Uterus (tissue), 4 donors: Measurements from ENCODE around the gene IGF1R. TPM values are rescaled to one million over a fixed set of nuclear protein-coding genes. Genes with fewer than 3 reads are reported as not detected.
A peak's percentile ranks its signal among the peaks of the same experiment; 100 is the strongest.

ENCODE experiments used
- DNase-seq, 2 donors: peaks; one replicate each; pipeline ENCODE4 v3.0.0-alpha.2; 2019 to 2020
- H3K27ac ChIP-seq, 2 donors: fragments of 200-600 bp; sonication (generic); 1 replicate in 1 of 2; 2 replicates in 1 of 2; pipeline ENCODE4 v1.5.1; 2016 to 2018
- H3K27me3 ChIP-seq, 2 donors: fragments of 200-600 bp; sonication (generic); one replicate each; pipeline ENCODE4 v1.5.1; 2018 to 2019; ENCODE audit warnings: control low read depth in 1 of 2
- H3K36me3 ChIP-seq, 2 donors: fragments of 200-600 bp; sonication (generic); one replicate each; pipeline ENCODE4 v1.5.1; 2019; ENCODE audit warnings: control low read depth in 1 of 2
- H3K4me1 ChIP-seq, 2 donors: fragments of 200-600 bp; sonication (generic); one replicate each; pipeline ENCODE4 v1.5.1; 2018 to 2019; ENCODE audit warnings: control low read depth in 1 of 2
- H3K4me3 ChIP-seq, 2 donors: fragments of 200-600 bp; sonication (generic); 1 replicate in 1 of 2; 2 replicates in 1 of 2; pipeline ENCODE4 v1.5.1; 2018 to 2019; ENCODE audit warnings: mild to moderate bottlenecking in 1 of 2
- H3K9me3 ChIP-seq, 2 donors: fragments of 200-600 bp; sonication (generic); one replicate each; pipeline ENCODE4 v1.5.1; 2019; ENCODE audit warnings: control low read depth in 1 of 2
- POLR2A ChIP-seq, 2 donors: fragments of 450-650 bp; IDR thresholded peaks; one replicate each; pipeline ENCODE4 v1.6.1; 2016; ENCODE audit warnings: antibody characterized with exemption in 2 of 2, mild to moderate bottlenecking in 1 of 2, moderate library complexity in 1 of 2
- intact Hi-C: fragments of 100-400 bp; cut with DNase I; formaldehyde crosslinking; loops from one replicate; pipeline ENCODE4 v1.15.1; 2023; ENCODE audit warnings: low total_unique reads
- total RNA-seq, 4 donors: library from RNA; depleted of rRNA in 3 of 4; stranded (reverse); fragments of >200 nt in 3 of 4; gene quantifications; one replicate each; pipeline versions ENCODE4 v1.1.0 to v1.2.4, GENCODE V29; 2014 to 2023
- TF ChIP-seq, protein P1 (sequence below), 4 experiments: fragments of 200-600 bp in 2 of 4; fragments of 450-650 bp in 2 of 4; sonication (generic) in 2 of 4; IDR thresholded peaks; one replicate each; pipeline ENCODE4 v1.5.1; 2016 to 2019; ENCODE audit warnings: antibody characterized with exemption in 4 of 4, mild to moderate bottlenecking in 2 of 4, moderate library complexity in 1 of 4
- donor health status: DM: yes; HTN: yes; CAD: no.

IGF1R gene
- total RNA-seq, 4 donors from 2014 or later, result 30.0 to 95.2 (median 57.5) TPM

DNA sequence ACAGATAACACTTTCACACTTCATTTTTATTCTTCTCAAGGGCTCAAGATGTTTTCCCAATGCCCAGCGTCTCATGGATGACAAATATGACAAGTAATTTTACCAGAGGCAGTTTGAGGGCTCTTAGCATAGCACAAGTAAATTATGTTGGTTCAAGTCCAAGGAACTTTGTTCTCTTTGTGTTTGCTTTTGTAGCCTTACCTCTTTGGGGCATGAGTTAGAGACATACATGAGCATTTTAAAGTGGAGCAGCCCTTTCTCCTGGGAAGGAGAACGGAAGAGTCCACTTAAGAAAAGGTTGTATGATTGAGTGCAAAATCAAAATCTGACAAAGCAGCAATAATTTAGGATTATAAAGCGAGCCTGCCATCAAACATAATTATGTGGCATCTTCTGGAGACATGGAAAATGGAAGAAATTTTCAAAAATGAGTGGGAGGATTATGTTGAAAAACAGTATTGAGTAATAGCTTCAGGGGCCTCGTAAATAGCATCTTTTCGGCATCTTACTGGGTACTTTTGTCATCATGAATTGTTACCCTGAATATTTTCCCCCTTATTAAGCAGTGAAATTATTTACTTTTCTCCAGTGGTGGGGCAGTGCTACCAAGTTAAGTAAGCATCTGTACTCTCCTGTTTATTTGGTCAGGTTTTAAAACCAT, 293.4 kb downstream of the IGF1R start:
- intact Hi-C loops, result no loop called here
- DNase-seq, result no peak
- Histone ChIP-seq H3K36me3 (no peaks in the 10 kb centered on the region), H3K9me3 (no peaks in the 10 kb centered on the region), H3K27ac (peak overlapping the region; percentile 76 to 90), H3K4me1 (no peaks in the 10 kb centered on the region), H3K27me3 (no peaks in the 10 kb centered on the region), H3K4me3 (no peak overlapping the region)
- no peak for TF ChIP-seq POLR2A (IDR thresholded peaks at IDR 0.05)
- TF ChIP-seq, protein P1, sequence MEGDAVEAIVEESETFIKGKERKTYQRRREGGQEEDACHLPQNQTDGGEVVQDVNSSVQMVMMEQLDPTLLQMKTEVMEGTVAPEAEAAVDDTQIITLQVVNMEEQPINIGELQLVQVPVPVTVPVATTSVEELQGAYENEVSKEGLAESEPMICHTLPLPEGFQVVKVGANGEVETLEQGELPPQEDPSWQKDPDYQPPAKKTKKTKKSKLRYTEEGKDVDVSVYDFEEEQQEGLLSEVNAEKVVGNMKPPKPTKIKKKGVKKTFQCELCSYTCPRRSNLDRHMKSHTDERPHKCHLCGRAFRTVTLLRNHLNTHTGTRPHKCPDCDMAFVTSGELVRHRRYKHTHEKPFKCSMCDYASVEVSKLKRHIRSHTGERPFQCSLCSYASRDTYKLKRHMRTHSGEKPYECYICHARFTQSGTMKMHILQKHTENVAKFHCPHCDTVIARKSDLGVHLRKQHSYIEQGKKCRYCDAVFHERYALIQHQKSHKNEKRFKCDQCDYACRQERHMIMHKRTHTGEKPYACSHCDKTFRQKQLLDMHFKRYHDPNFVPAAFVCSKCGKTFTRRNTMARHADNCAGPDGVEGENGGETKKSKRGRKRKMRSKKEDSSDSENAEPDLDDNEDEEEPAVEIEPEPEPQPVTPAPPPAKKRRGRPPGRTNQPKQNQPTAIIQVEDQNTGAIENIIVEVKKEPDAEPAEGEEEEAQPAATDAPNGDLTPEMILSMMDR (IDR thresholded peaks at IDR 0.05), result no peak

- DNase-seq, result no peak
- TF ChIP-seq, protein P1 (IDR thresholded peaks at IDR 0.05), result no peak
- no peak for TF ChIP-seq POLR2A (IDR thresholded peaks at IDR 0.05)
- H3K27ac ChIP-seq, result peak overlapping the region; percentile 76 to 90
- no peaks in the 10 kb centered on the region for H3K9me3 ChIP-seq
- H3K4me1 ChIP-seq, result no peaks in the 10 kb centered on the region
- no peaks in the 10 kb centered on the region for H3K36me3 ChIP-seq
- intact Hi-C loops, result no loop called here
- H3K27me3 ChIP-seq, result no peaks in the 10 kb centered on the region
- H3K4me3 ChIP-seq, result no peak overlapping the region
These were observed 294.1 kb downstream of the IGF1R start for GRCh38 chr15:98942431-98942830.

GRCh38 chr15:98943051-98943508, 294.7 kb downstream of the IGF1R start:
- Histone ChIP-seq H3K4me1 (no peaks in the 10 kb centered on the region), H3K9me3 (no peaks in the 10 kb centered on the region), H3K27me3 (no peaks in the 10 kb centered on the region), H3K27ac (peak overlapping the region; percentile 76 to 90), H3K36me3 (no peaks in the 10 kb centered on the region), H3K4me3 (no peak overlapping the region)
- TF ChIP-seq, protein P1 (IDR thresholded peaks at IDR 0.05), result no peak
- TF ChIP-seq POLR2A (IDR thresholded peaks at IDR 0.05), result no peak
- intact Hi-C loops, result no loop called here
- DNase-seq, result no peak

- H3K9me3 ChIP-seq, result no peaks in the 10 kb centered on the region
- TF ChIP-seq, protein P1 (IDR thresholded peaks at IDR 0.05), result no peak
- TF ChIP-seq POLR2A (IDR thresholded peaks at IDR 0.05), result no peak
- H3K36me3 ChIP-seq, result no peaks in the 10 kb centered on the region
- peak overlapping the region; percentile 76 to 90 for H3K27ac ChIP-seq
- H3K27me3 ChIP-seq, result no peaks in the 10 kb centered on the region
- no peak overlapping the region for H3K4me3 ChIP-seq
- intact Hi-C loops, result no loop called here
- peak; percentile 37 to 64 for DNase-seq
- no peaks in the 10 kb centered on the region for H3K4me1 ChIP-seq
These were observed 295.3 kb downstream of the IGF1R start for GRCh38 chr15:98943601-98944151.
